Lower leg skin (tissue), 3 donors: ENCODE data around the gene IGFL4.

ENCODE experiments used
- CTCF ChIP-seq, 3 donors: fragments of 450-650 bp; IDR thresholded peaks; one replicate each; pipeline ENCODE4 v1.5.1; 2016; ENCODE audit warnings: antibody characterized with exemption in 3 of 3, mild to moderate bottlenecking in 3 of 3, moderate library complexity in 2 of 3
- POLR2A ChIP-seq, 2 donors: fragments of 450-650 bp; IDR thresholded peaks; one replicate each; pipeline ENCODE4 v1.6.1; 2016 to 2017; ENCODE audit warnings: antibody characterized with exemption in 2 of 2, mild to moderate bottlenecking in 1 of 2, moderate library complexity in 1 of 2

GRCh38 chr19:46052896-46053295 lies 12.1 kb upstream of the IGFL4 start:
- TF ChIP-seq CTCF (IDR thresholded peaks at IDR 0.05) (no peak), POLR2A (IDR thresholded peaks at IDR 0.05) (no peak)
